GM19043 (cell line): Measurements from ENCODE around the gene SAMD10.
"Not testable (repeated sequence)": the region's sequence is repeated elsewhere in the genome, so short reads cannot be mapped to it uniquely, and the experiment has no call there.

ENCODE experiments used
- ATAC-seq: cut with Tn5 transposase; IDR thresholded peaks from one replicate; pipeline ENCODE4 v1.9.1; 2021; ENCODE audit warnings: low read depth; ENCODE audit not compliant: unreplicated experiment

Gene SAMD10

DNA sequence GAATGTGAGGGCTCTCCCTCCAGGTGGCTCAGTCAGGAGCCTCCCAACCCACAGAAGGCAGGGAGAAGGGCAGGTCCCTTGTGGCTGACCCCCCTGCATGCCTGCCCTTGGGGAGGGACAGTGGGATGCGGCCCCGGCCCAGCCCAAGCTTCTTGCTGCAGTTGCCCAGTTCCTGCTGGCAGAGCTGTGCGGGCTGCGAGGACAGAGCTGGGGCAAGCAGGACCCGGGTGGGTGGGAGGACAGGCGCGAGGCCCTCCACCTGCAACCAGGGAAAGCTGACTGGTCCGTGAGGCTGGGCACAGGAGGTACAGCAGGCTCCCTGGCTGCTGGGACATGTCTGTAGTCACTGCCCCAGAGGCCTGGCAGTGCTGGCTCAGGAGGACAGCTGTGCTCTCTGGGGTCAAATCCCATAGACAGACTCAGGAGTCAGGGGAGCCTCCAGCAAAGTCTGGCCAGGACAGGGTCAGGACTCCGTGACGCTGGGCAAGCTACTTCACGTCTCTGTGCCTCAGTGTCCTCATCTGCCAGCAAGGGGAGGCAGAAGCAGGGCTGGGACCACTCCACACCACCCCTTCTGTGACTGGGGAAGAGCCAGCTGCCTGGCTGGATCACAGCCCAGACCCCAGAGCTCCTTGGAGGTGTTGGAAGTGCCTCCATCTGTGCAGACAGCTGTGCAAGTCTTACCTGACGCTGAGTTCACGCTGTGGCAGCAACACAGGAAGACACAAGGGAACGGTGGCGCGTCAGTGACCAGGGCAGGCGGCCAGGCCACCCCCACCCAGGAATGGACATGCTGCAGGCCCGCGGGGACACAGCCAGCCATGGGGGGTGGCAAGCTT is 36.3 kb downstream of the SAMD10 start:
- no peak for ATAC-seq

GRCh38 chr20:63942250-63942951 is 37.0 kb downstream of the SAMD10 start:
- ATAC-seq: no peak

GRCh38 chr20:63941282-63942081 is 38.0 kb downstream of the SAMD10 start:
- no peak for ATAC-seq

GRCh38 chr20:63940472-63941266 is 38.8 kb downstream of the SAMD10 start:
- ATAC-seq: no peak

DNA sequence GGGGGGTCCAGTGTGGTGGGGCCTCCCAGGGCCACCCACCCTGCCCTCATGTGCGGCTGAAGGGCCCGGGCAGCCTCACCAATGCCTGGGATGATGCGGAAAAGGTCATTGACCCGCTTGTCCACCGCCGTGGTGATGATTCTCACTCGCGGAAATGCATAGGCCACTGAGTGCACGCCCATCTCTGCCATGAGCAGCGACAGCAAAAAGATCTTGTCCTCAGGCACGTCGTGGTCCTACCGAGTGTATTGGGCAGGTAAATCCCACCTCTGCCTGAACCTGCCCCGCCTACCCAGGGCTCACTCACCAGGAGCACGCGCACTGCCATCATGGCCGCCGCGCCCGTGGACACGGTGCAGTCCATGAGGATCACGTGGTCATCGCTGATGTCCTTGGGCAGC is 39.4 kb downstream of the SAMD10 start:
- no peak for ATAC-seq

DNA sequence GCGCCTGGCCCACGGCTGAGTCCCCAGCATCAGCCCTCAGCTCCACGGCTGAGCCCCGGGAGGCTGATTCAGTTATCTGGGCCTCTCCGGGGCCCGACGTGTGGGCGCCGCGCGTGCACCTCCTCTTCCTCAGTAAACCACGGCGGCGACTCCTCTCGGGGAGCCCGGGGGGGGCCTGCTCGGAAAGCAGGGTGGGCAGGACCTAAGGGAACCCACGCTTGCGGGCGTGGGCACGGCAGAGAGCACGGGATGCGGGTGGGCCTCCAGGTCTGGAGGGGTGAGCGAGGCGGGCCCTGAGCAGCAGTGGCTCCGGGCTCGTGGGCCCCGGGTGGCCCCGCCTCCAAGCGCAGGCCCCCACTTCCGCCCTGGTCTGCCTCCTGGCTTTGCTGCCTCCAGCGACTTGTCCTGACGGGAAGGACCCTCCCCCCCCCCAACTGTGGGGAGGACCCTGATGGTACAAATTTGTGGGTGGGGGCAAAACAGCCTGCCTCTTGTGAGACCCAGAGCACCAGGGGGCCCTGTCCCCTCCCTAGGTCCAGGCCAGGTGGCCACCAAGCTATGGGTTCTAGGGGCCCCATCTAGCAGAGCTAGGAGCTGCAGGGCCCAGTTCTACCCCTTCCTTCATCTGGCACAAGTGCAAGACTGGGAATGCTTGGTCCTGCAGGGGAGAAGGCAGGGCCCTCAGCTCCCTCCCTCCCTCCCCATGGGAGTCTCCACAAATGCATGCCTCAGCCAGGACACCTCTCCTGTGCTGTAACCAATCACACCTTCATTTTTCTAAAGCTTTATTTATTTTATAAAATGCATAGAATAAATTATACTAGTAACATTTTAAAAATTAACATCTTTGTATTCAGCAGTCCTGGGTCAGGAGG is 40.1 kb downstream of the SAMD10 start:
- ATAC-seq: no peak

GRCh38 chr20:63937596-63937995 is 41.8 kb downstream of the SAMD10 start:
- no peak for ATAC-seq

GRCh38 chr20:63935447-63935846 is 44.0 kb downstream of the SAMD10 start:
- no peak for ATAC-seq

DNA sequence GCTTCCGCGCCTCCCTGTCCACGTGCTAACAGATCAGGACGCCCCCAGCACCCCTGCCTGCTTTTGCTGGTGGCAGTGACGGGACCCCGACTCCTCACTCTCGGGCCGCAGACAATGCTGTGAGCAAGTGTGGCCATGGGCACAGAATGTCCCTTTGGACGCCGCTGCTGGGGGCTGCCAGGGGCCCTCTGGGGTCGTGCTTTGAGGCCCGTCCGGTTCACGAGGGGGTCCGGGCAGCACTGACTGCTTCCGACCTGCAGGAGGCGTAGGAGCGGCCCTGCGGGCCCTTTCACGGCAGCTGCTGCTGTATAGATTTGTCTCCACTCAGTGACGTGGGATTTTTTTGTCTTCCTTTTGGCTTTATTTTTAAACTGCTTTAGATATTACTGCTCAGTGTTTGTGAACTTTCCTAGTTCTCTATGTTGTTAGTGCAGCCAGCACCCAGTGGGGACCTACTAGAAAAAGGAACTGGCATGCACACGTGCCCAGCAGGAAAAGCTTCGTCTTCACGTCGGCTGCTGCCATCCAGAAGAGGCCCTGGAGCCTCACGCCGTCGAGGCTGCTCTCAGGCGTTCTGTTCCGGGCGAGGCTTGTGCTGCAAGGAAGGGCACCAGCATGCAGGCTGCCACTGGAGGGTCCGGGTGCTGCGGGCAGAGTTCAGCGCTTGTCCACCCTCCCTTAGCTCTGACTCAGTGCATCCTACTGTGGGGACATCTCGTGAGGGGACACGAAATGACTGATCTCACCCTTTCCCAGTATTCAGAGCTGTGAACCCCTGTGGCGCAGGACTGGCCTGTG is 45.0 kb downstream of the SAMD10 start:
- ATAC-seq: no peak

DNA sequence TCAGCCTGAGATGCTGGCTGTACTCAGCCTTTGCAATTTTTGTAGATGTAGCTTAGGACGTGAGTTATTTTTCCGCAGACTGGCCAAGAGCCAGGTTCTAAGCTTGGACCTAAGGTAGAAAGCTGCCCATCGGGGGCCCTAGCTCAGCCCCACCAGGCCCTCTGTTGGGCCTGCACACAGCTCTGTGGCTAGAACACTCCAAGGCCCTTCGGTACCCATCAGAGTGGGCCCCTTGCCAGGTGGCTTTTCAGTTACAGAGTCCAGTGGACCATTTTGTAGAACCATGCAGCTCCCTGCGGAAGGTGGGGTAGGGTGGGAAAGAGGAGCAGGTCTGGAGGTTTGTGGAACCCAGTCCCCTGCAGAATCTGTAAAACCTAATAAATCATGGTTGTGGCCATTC is 45.8 kb downstream of the SAMD10 start:
- ATAC-seq: no peak

DNA sequence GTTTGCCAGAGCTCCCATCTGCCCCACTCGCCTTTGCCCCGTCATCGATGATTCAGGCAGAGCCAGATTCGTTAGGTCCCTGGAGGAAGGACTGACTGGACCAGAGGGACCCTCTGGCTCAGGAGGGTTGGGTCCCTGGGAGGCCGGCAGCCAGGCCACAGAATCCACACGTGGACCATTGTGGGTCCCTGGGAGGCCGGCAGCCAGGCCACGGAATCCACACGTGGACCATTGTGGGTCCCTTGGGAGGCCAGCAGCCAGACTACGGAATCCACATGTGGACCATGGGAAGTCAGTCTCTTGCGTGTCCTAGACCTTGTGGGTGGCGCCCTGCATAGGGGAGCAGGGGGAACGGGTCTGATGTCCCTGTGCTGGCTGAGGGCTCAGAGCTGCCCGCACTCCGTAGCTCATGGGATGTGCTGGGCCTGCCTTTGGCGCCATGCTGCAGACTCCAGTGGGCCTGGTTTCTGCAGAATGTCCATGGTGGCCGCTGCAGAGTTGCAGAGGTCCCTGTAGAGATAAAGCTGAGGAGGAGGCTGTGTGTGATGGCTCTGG is 46.8 kb downstream of the SAMD10 start:
- no peak for ATAC-seq

DNA sequence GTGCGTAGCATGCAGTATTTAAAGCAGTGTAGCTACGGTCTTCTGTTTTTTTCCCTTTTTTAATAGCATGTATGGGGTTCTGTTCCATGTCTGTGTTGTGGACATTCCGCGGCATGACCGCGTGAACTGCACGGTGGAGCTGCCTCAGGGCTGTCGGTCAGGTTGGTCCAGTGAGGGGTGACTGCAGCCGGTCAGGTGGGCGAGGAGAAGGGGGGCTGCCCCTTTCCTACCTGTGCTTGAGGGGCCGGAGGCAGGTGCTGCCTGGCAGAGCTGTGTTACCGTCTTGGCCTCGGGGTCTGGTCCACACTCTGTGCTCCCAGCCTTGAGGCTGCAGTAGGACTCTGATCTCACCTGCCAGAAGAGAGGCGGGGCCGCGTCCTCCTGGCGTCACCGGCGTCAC is 47.7 kb downstream of the SAMD10 start:
- ATAC-seq: no peak

DNA sequence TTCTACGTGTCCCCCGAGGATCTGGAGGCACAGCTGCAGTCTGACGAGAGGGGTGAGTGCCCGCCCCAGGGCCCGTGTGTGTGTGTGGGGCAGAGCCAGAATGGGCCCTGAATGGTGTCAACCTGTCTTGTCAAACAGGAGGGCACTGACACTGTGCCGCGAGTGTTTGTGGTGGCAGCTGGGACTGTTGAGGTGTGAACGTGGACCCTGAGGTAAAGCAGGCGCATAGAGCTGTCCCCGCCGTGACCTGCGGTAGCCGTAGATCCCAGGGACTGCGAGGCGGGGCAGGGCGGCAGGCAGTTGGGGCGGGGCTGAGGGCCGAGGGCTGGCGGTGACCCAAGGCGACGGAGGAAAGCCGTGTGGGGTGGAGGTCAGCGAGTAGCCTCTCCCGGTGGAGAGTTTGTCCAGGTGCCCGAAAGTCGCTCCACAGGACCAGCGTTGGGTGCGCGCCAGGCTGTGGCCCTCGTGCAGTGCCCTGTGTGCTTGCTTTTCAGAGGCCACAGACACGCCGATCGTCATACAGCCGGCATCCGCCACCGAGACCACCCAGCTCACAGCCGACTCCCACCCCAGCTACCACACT is 48.4 kb downstream of the SAMD10 start:
- no peak for ATAC-seq

GRCh38 chr20:63929473-63929883 is 50.0 kb downstream of the SAMD10 start:
- not testable (repeated sequence) for ATAC-seq

- no peak for ATAC-seq
Measured at GRCh38 chr20:63929071-63929470, 50.4 kb downstream of the SAMD10 start.

- no peak for ATAC-seq
Measured at GRCh38 chr20:63926298-63926697, 53.1 kb downstream of the SAMD10 start.

DNA sequence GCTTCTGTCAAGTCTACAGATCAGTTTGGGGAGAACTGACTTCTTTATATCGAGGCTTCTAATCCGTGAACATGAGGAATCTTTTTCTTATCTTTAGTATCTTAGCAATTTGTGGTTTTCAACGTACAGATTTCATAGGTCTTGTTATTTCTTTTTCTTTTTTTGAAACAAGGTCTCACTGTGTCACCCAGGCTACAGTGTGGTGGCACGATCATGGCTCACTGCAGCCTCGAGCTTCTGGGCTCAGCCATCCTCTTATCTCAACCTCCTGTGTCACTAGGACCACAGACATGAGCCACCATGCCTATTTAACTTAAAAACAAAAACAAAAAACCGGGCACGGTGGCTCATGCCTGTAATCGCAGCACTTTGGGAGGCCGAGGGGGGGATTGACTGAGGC is 55.2 kb downstream of the SAMD10 start:
- no peak for ATAC-seq
